Muscle of leg (tissue), 11 donors: Measurements from ENCODE around the gene WDR27. TPM values are rescaled to one million over a fixed set of nuclear protein-coding genes. Genes with fewer than 3 reads are reported as not detected.
A peak's percentile ranks its signal among the peaks of the same experiment; 100 is the strongest.
"Not testable (repeated sequence)": the region's sequence is repeated elsewhere in the genome, so short reads cannot be mapped to it uniquely, and the experiment has no call there.

Experiments
- DNase-seq: peaks from one replicate; pipeline ENCODE4 v3.0.0; 2013
- H3K27ac ChIP-seq: one replicate; pipeline ENCODE4 v1.5.1; 2013; ENCODE audit warnings: mild to moderate bottlenecking, low read length, control low read depth
- H3K27me3 ChIP-seq: one replicate; pipeline ENCODE4 v1.6.1; 2013; ENCODE audit warnings: low read length; ENCODE audit not compliant: control insufficient read depth, insufficient read depth
- H3K36me3 ChIP-seq: one replicate; pipeline ENCODE4 v1.6.1; 2013; ENCODE audit warnings: low read length; ENCODE audit not compliant: control insufficient read depth, insufficient read depth
- H3K4me1 ChIP-seq: one replicate; pipeline ENCODE4 v1.6.1; 2013; ENCODE audit warnings: low read length; ENCODE audit not compliant: control insufficient read depth, insufficient read depth
- H3K4me3 ChIP-seq: one replicate; pipeline ENCODE4 v1.5.1; 2013; ENCODE audit warnings: low read length, control low read depth
- H3K9me3 ChIP-seq: replicated peaks from 2 replicates; pipeline ENCODE4 v1.6.1; 2013; ENCODE audit warnings: low read depth, low read length; ENCODE audit not compliant: control insufficient read depth
- WGBS: methylation state at CpG from one replicate; pipeline ENCODE4 v1.1.5; 2013; ENCODE audit warnings: missing lambda C conversion rate; ENCODE audit not compliant: insufficient coverage; 5-methylcytosine and 5-hydroxymethylcytosine counted together
- polyA plus RNA-seq, 8 donors: library from polyadenylated mRNA; unstranded; fragments of 120-200 nt; gene quantifications; one replicate each; pipeline versions ENCODE4 v1.2.1 to v1.2.3, GENCODE V29; 2013; ENCODE audit warnings: inconsistent platforms in 1 of 8, low replicate concordance in 1 of 8; ENCODE audit not compliant: insufficient read length in 8 of 8, insufficient read depth in 1 of 8
- total RNA-seq: library from RNA; stranded (reverse); fragments of 120-200 nt; gene quantifications from one replicate; pipeline ENCODE4 v1.2.4, GENCODE V29; 2013

WDR27 gene
- total and polyA plus RNA-seq, 9 donors: 21.5 to 49.4 (median 30.3) TPM

DNA sequence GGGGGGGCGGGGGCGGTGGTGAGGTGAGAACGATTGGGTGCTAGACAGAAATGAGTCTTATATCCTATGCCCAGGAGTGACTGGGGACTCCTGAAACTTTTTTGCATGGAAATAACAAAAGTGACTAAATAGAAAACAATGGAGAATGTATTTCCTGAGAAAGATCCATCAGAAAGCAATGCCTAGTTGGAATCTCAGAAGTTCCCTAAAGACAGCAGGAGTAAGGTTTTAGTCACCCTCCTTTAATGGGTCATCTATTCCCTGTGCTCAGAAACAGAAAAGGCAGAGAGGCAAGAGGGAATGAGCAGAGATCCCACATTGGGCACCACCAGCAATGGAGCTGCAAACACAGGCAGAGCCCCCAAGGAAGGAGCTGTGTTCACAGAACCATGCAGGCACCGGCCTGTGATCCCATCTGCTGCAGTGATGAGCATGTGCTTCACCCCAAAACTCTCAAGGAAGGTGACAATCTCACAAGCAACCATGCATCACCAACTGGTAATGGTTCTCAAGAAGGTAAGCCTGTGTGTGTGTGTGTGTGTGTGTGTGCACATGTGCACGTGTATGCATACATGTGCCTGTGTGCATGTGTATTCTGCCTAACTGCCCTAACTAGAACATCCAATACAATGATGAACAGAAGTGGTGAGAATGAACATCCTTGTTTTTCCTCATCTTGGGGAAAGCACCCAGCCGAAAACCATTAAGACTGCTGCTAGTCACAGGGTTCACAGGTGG lies 168.4 kb downstream of the WDR27 start:
- Histone ChIP-seq H3K9me3 (peaks cover 28% of the 10 kb centered on the region), H3K27me3 (no peaks in the 10 kb centered on the region), H3K4me3 (no peak overlapping the region), H3K4me1 (peaks cover 5% of the 10 kb centered on the region), H3K36me3 (no peaks in the 10 kb centered on the region), H3K27ac (no peak overlapping the region)
- no peak for DNase-seq
- 96% methylated on average over 4 of the region's 6 CpGs for WGBS

- Histone ChIP-seq H3K27ac (peak overlapping the region; percentile 15), H3K27me3 (no peaks in the 10 kb centered on the region), H3K4me3 (no peak overlapping the region), H3K9me3 (peaks cover 20% of the 10 kb centered on the region), H3K4me1 (peaks cover 5% of the 10 kb centered on the region), H3K36me3 (no peaks in the 10 kb centered on the region)
- DNase-seq: no peak
- no CpG with 5 or more reads among the region's 1 CpG for WGBS
These were observed 171.1 kb downstream of the WDR27 start for GRCh38 chr6:169530752-169531123.

DNA sequence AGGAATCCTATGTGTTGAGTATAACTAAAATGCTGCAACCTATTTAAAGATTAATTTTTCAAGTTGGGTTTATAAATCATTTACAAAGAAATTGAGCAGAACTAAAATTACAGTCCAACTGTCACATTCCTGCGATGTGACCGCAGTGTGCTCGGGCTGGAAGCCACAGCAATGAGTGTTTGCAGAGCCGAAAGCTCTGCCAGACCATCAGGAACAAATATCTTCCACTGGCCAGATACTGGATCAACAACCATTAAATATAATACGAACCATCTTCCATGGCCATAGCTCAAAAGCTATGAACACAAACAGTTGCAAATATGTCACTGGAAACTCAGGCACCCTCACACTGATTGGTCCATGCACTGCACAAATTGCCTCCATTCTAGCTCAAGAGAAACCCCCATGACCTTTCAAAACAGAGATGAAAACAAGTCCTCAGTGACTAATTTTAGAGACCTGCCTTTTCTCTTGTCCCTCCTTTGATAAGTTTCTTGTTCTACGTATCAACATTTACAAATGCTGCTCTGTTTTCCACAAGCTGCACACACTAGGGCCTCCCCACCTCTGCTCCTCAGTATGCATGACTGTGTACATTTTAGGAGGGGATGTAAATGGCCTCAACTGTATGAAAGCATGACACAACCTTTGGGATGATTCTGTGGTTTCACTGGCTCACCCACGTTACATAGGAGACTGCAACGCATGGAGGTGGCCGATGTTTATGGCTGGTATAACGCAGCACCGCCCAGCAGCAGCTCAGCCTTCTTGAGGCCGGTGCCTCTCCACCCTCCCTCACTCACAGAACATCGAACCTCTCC lies 171.7 kb downstream of the WDR27 start:
- peaks cover 5% of the 10 kb centered on the region for H3K4me1 ChIP-seq
- DNase-seq: peak; percentile 93
- no peaks in the 10 kb centered on the region for H3K36me3 ChIP-seq
- no peaks in the 10 kb centered on the region for H3K27me3 ChIP-seq
- 61% methylated on average over 10 of the region's 13 CpGs for WGBS
- H3K9me3 ChIP-seq: peaks cover 16% of the 10 kb centered on the region
- peak overlapping the region; percentile 15 for H3K27ac ChIP-seq
- H3K4me3 ChIP-seq: no peak overlapping the region

DNA sequence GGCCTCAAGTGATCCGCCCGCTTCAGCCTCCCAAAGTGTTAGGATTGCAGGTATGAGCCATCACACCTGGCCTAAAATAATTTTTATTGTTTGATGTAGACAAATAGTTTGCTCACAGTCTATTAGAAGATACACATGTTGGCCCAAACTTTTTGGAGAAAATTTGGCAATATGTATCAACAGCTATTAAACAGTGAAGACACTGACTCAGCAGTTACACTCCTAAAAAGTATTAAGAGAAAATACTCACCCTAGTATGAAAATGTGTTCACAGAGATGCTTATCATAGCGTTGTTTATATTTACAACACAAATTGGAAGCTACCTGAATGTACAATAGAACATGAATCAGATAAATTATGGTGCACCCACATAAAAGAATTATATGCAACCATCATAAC lies 173.1 kb downstream of the WDR27 start:
- Histone ChIP-seq H3K36me3 (no peaks in the 10 kb centered on the region), H3K9me3 (peaks cover 7% of the 10 kb centered on the region), H3K4me1 (peaks cover 5% of the 10 kb centered on the region), H3K27me3 (no peaks in the 10 kb centered on the region), H3K27ac (no peak overlapping the region), H3K4me3 (no peak overlapping the region)
- DNase-seq: peak; percentile 30
- 100% methylated on average over 1 of the region's 3 CpGs for WGBS

GRCh38 chr6:169527306-169527705 lies 174.5 kb downstream of the WDR27 start:
- Histone ChIP-seq H3K9me3 (no peaks in the 10 kb centered on the region), H3K27ac (no peak overlapping the region), H3K4me3 (no peak overlapping the region), H3K36me3 (no peaks in the 10 kb centered on the region), H3K27me3 (no peaks in the 10 kb centered on the region), H3K4me1 (peaks cover 5% of the 10 kb centered on the region)
- no CpG with 5 or more reads among the region's 1 CpG for WGBS
- no peak for DNase-seq

- Histone ChIP-seq H3K9me3 (peaks cover 10% of the 10 kb centered on the region), H3K27ac (no peak overlapping the region), H3K4me1 (no peaks in the 10 kb centered on the region), H3K4me3 (no peak overlapping the region), H3K36me3 (no peaks in the 10 kb centered on the region), H3K27me3 (no peaks in the 10 kb centered on the region)
- DNase-seq: no peak
These were observed 180.0 kb downstream of the WDR27 start for GRCh38 chr6:169521825-169522224.

DNA sequence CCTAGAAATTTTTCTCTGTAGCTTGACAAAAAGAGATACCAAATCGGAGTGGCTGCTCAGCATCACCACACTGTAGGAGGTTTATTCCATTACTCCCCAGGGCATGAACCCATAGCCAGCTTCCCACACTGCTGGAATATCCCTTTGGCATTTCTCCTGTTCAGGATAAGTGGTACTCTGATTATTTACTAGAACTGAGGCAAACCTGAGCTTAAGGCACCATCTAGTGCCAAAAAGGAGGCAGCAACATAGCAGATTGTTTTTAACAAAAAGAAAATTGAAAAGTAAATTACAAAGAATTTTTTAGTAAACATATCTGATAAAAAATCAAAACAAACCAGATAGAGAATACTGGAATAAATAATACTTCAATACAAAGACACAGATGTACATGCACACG lies 181.7 kb downstream of the WDR27 start:
- peaks cover 10% of the 10 kb centered on the region for H3K9me3 ChIP-seq
- H3K4me3 ChIP-seq: no peak overlapping the region
- peak; percentile 39 for DNase-seq
- no peaks in the 10 kb centered on the region for H3K36me3 ChIP-seq
- H3K27ac ChIP-seq: no peak overlapping the region
- no peaks in the 10 kb centered on the region for H3K27me3 ChIP-seq
- WGBS: no CpG with 5 or more reads among the region's 2 CpGs
- no peaks in the 10 kb centered on the region for H3K4me1 ChIP-seq

- Histone ChIP-seq H3K36me3 (no peaks in the 10 kb centered on the region), H3K9me3 (peaks cover 10% of the 10 kb centered on the region), H3K27me3 (no peaks in the 10 kb centered on the region), H3K4me3 (no peak overlapping the region), H3K27ac (no peak overlapping the region), H3K4me1 (no peaks in the 10 kb centered on the region)
- no peak for DNase-seq
These were observed 183.4 kb downstream of the WDR27 start for GRCh38 chr6:169518451-169518850.

DNA sequence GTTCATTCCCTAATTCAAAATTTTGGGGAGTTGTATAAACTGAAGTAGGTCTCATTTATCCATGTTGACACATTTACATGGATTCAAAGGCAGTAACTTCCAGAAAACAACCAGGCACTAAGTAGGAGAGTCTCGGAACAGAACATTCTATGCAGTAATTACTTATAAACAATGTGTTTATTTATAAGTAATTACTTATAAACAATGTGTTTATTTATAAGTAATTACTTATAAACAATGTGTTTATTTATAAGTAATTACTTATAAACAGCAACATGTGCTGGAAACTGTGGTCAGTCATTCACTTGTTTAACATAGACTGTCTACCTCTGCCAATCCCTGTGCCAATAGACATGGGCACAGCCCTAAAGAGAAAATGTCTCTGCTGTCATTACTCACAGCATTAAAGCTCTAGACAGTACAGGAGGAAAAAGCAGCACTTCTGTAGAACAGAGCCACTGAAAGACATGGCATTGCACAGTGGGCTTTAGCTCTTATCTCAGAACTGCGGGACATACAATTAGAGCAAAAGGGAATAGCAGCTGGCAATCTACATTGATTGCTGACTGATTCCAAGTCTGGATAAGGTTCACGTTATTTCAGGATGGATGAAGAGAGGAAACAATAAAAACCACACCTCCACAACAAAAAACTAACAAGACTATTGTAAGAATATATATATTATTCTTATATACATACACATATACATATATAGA lies 188.2 kb downstream of the WDR27 start:
- no peaks in the 10 kb centered on the region for H3K36me3 ChIP-seq
- no peaks in the 10 kb centered on the region for H3K4me1 ChIP-seq
- peaks cover 9% of the 10 kb centered on the region for H3K9me3 ChIP-seq
- no peak overlapping the region for H3K4me3 ChIP-seq
- H3K27ac ChIP-seq: no peak overlapping the region
- no peak for DNase-seq
- H3K27me3 ChIP-seq: no peaks in the 10 kb centered on the region
- WGBS: no CpG with 5 or more reads among the region's 3 CpGs

DNA sequence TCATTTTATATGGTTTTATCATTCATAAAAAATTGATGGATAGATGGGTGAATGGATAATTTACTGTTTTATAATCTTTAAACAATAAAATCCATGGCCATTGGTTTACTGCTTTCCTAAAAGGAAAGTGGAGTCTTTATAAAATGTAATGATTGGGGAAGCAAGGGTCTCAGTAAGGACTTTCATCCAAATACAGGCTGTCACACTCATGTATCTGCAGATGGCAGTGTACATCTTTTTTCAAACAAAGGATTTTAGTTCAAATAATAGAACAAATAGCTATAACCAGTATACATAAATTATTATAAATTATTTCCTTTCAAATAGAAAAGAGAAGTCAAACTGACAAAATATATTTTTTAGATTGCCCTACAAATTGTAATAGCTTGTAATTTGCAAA lies 190.0 kb downstream of the WDR27 start:
- not testable (repeated sequence) for H3K27ac ChIP-seq, H3K4me3 ChIP-seq, H3K36me3 ChIP-seq, H3K4me1 ChIP-seq, H3K27me3 ChIP-seq, DNase-seq
- peaks cover 12% of the 10 kb centered on the region for H3K9me3 ChIP-seq
